ENCODE results near the gene CD244.

CD244 gene

DNA sequence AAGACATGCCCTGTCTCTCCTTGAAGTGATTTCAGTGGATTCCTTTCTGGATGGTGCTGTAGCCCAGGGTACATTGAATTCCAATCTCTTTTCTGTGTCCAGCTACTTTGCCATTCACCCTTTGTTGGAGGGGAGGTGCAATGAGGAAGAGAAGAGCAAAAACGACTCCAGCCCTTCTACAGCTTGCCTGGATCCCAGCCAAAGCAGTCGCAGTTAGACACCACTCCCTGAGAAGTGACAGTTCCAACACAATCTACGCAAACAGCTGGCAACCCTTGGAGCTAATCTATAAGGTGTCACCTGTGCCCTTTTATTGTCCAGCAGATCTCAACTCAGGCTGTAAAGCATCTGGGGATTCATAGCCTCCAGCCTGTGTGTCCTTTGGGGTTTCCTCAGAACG, 4.6 kb downstream of the CD244 start:
- DNase-seq (ENCODE audit: insufficient read length) (no peak), FAIRE-seq (no peak)

DNA sequence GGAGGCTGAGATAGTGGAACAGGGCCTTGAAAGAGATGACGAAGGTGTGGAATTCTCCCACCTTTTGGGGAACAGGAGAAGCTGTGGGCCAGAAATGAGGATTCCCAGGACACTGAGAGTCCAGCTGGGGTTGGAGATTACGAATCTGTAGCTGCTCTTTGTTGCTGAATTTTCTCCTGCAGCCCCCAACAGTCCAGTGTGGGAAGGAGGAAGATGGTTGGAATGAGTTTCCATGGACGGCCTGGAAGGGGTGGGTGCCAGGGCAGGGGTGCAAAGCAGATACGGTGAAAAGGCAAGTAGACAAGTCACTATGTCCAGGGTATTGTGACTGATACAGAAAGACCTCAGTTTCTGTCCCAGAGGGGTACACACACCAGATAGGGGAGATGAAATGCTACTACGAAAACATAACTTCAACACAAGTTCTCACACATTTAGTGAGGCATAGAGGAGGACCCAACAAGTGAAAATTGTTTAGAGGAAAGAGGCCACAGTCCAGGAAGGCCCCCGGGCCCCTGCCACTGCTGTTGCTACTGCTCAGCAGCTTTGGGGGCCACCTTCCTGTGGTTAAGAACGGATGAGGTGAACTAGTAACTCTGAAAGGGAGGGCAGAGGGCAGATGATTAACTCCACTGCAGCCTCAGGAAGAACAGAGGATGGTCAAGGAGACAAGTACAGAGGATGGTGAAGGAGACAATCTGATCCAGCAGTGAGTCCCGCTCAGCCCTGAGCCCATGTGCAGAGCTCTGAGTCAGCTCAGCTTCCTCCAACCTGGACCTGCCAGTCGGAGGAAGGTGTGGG, 7.3 kb downstream of the CD244 start:
- TF ChIP-seq POLR2A (IDR thresholded peaks at IDR 0.05; ENCODE audit: low read depth, low read length) (no peak), TAF1 (IDR thresholded peaks at IDR 0.05; ENCODE audit: borderline replicate concordance, low read depth, low read length) (no peak), POLR2AphosphoS5 (IDR thresholded peaks at IDR 0.05; ENCODE audit: low read depth, low read length) (no peak)
- FAIRE-seq (no peak), DNase-seq (ENCODE audit: insufficient read length) (no peak)

More for the DNA sequence above, 4.6 kb downstream of the CD244 start:
- TF ChIP-seq TAF1 (IDR thresholded peaks at IDR 0.05; ENCODE audit: borderline replicate concordance, low read depth, low read length) = no peak

DNA sequence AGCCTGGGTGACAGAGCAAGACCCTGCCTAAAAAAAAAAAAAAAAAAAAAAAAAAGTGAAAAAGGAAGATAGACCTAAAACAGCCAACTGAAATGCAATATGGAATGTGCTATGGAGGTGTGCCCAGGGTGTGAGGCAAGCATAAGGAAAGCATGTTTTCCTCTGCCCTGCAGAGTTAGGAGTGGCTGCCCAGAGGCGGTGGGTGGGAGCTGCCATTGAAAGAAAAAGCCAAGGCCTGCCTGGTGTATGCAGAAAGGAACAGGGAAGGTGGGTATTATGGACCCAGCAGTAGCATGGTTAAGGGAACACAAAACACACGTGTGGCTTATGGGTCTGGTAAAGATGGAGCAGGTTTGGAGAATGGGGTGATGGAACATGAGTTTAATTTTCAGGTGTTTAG, 8.9 kb downstream of the CD244 start:
- DNase-seq (ENCODE audit: insufficient read length) (no peak), FAIRE-seq (no peak)
- TF ChIP-seq TAF1 (IDR thresholded peaks at IDR 0.05; ENCODE audit: borderline replicate concordance, low read depth, low read length) (no peak), POLR2A (IDR thresholded peaks at IDR 0.05; ENCODE audit: low read depth, low read length) (no peak), POLR2AphosphoS5 (IDR thresholded peaks at IDR 0.05; ENCODE audit: low read depth, low read length) (no peak)

- no peak for TF ChIP-seq TAF1 (IDR thresholded peaks at IDR 0.05; ENCODE audit: borderline replicate concordance, low read depth, low read length)
- TF ChIP-seq POLR2AphosphoS5 (IDR thresholded peaks at IDR 0.05; ENCODE audit: low read depth, low read length) = no peak
- no peak for TF ChIP-seq POLR2A (IDR thresholded peaks at IDR 0.05; ENCODE audit: low read depth, low read length)
- FAIRE-seq (no peak), DNase-seq (ENCODE audit: insufficient read length) (no peak)
Measured at GRCh38 chr1:160853014-160853413, 9.7 kb downstream of the CD244 start.

- FAIRE-seq (no peak), DNase-seq (ENCODE audit: insufficient read length) (no peak)
- TF ChIP-seq POLR2A (IDR thresholded peaks at IDR 0.05; ENCODE audit: low read depth, low read length) (no peak), TAF1 (IDR thresholded peaks at IDR 0.05; ENCODE audit: borderline replicate concordance, low read depth, low read length) (no peak), POLR2AphosphoS5 (IDR thresholded peaks at IDR 0.05; ENCODE audit: low read depth, low read length) (no peak)
Measured at GRCh38 chr1:160850993-160851392, 11.7 kb downstream of the CD244 start.

- DNase-seq (ENCODE audit: insufficient read length) = no peak
- TF ChIP-seq POLR2A (IDR thresholded peaks at IDR 0.05; ENCODE audit: low read depth, low read length) (no peak), POLR2AphosphoS5 (IDR thresholded peaks at IDR 0.05; ENCODE audit: low read depth, low read length) (no peak), TAF1 (IDR thresholded peaks at IDR 0.05; ENCODE audit: borderline replicate concordance, low read depth, low read length) (no peak)
- no peak for FAIRE-seq
Measured at GRCh38 chr1:160850541-160850940, 12.1 kb downstream of the CD244 start.

DNA sequence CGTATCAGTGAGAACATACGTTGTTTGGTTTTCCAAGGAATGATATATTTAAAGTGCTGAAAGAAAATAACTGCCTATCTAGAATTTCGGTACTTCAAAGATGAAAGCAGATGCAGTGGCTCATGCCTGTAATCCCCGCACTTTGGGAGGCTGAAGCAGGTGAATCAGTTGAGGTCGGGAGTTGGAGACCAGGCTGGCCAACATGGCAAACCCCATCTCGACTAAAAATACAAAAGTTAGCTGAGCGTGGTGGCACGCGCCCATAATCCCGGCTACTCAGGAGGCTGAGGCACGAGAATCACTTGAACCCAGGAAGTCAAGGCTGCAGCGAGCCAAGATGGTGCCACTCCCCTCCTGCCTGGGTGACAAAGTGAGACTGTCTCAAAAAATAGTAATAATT, 16.4 kb downstream of the CD244 start:
- no peak for TF ChIP-seq POLR2AphosphoS5 (IDR thresholded peaks at IDR 0.05; ENCODE audit: low read depth, low read length)
- no peak for TF ChIP-seq POLR2A (IDR thresholded peaks at IDR 0.05; ENCODE audit: low read depth, low read length)
- no peak for TF ChIP-seq TAF1 (IDR thresholded peaks at IDR 0.05; ENCODE audit: borderline replicate concordance, low read depth, low read length)
- FAIRE-seq = no peak
- DNase-seq (ENCODE audit: insufficient read length) = no peak

DNA sequence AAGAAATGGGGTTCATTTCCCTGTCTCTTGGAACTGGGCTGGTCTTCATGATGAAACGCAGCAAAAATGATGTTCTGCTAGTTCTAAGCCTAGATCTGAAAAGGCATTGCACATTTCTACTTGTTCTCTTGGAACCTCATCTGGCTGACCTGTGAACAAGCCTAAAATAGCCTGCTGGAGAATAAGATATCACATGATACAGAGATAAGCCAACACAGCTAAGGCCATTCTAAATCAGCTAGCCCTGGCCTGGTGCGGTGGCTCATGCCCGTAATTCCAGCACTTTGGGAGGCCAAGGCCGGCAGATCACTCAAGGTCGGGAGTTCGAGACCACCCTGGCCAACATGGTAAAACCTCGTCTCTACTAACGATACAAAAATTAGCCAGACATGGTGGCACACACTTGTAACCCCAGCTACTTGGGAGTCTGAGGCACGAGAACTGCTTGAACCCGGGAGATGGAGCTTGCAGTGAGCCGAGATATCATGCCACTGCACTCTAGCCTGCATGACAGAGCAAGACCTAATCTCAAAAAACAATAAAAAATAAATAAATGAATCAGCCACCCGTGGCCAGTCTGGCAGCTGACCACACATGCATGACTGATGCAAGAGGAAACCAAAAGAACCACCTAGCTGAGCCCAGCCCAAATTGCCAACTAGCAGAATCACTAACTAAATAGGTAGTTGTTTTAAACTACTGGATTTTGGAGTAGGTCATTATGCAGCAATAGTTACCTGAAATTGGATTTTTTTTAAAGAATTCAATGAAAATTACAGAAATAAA, 18.0 kb downstream of the CD244 start:
- DNase-seq (ENCODE audit: insufficient read length) (no peak), FAIRE-seq (no peak)
- TF ChIP-seq POLR2A (IDR thresholded peaks at IDR 0.05; ENCODE audit: low read depth, low read length) (no peak), TAF1 (IDR thresholded peaks at IDR 0.05; ENCODE audit: borderline replicate concordance, low read depth, low read length) (no peak), POLR2AphosphoS5 (IDR thresholded peaks at IDR 0.05; ENCODE audit: low read depth, low read length) (no peak)

GRCh38 chr1:160841079-160841478, 21.6 kb downstream of the CD244 start:
- no peak for DNase-seq (ENCODE audit: insufficient read length)
- TF ChIP-seq POLR2AphosphoS5 (IDR thresholded peaks at IDR 0.05; ENCODE audit: low read depth, low read length) (no peak), TAF1 (IDR thresholded peaks at IDR 0.05; ENCODE audit: borderline replicate concordance, low read depth, low read length) (no peak), POLR2A (IDR thresholded peaks at IDR 0.05; ENCODE audit: low read depth, low read length) (no peak)
- FAIRE-seq = no peak

DNA sequence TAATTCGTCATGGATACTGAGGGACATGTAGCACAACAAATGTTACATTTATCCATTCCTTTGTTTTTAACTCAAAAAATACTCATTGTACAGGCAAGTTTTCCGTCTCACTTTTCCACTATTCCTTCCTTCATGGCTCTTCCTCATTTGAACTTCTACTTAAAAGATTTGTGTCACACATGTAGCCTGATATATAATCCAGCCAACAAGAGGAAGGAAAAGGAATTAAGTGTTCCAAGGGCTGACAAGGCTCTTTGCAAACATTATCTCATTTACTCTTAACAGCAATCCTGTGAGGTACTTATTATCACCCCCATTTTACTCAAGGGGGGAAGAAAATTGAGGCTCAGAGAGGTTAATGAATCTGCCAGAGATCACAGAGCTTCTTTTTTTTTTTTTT, 22.9 kb downstream of the CD244 start:
- TF ChIP-seq TAF1 (IDR thresholded peaks at IDR 0.05; ENCODE audit: borderline replicate concordance, low read depth, low read length) = no peak
- DNase-seq (ENCODE audit: insufficient read length) (no peak), FAIRE-seq (no peak)

- DNase-seq (ENCODE audit: insufficient read length) (no peak), FAIRE-seq (no peak)
- TF ChIP-seq TAF1 (IDR thresholded peaks at IDR 0.05; ENCODE audit: borderline replicate concordance, low read depth, low read length) = no peak
- no peak for TF ChIP-seq POLR2AphosphoS5 (IDR thresholded peaks at IDR 0.05; ENCODE audit: low read depth, low read length)
- no peak for TF ChIP-seq POLR2A (IDR thresholded peaks at IDR 0.05; ENCODE audit: low read depth, low read length)
Measured at GRCh38 chr1:160838888-160839287, 23.8 kb downstream of the CD244 start.

All from GM12892 (cell line).